CD8-positive, alpha-beta memory T cell (primary cell): ENCODE measurements around the gene ARHGAP45. TPM values are rescaled to one million over a fixed set of nuclear protein-coding genes. Genes with fewer than 3 reads are reported as not detected.

ENCODE experiments used
- CTCF ChIA-PET: fragments of 350-600 bp; sonication (Branson Sonifier 250); formaldehyde crosslinking; loops from one replicate; lab custom pipeline; 2021; ENCODE audit warnings: antibody characterized with exemption; lab: Charles Lee
- POLR2A ChIA-PET: fragments of 350-600 bp; sonication (Branson Sonifier 250); formaldehyde crosslinking; loops from one replicate; lab custom pipeline; 2021; ENCODE audit warnings: antibody characterized with exemption; lab: Charles Lee
- DNase-seq, 5 donors: peaks; one replicate each; pipeline versions ENCODE4 v3.0.0 to v3.0.0-alpha.2; 2020 to 2022; ENCODE audit warnings: mixed read lengths in 1 of 5
- H3K27ac ChIP-seq: one replicate; pipeline ENCODE4 v1.7.0; 2013; ENCODE audit warnings: low read depth, mild to moderate bottlenecking, low read length, moderate library complexity
- H3K27me3 ChIP-seq: 2 replicates; pipeline ENCODE4 v1.7.0; 2013; ENCODE audit warnings: low read length, mild to moderate bottlenecking; ENCODE audit not compliant: insufficient read depth, poor library complexity, severe bottlenecking
- H3K36me3 ChIP-seq: 2 replicates; pipeline ENCODE4 v1.7.0; 2013; ENCODE audit warnings: mild to moderate bottlenecking, low read length, moderate library complexity; ENCODE audit not compliant: insufficient read depth
- H3K4me1 ChIP-seq: 2 replicates; pipeline ENCODE4 v1.7.0; 2013; ENCODE audit warnings: mild to moderate bottlenecking, low read length, moderate library complexity; ENCODE audit not compliant: insufficient read depth
- H3K4me3 ChIP-seq: 2 replicates; pipeline ENCODE4 v1.7.0; 2013; ENCODE audit warnings: mild to moderate bottlenecking, low read length
- H3K9me3 ChIP-seq: 2 replicates; pipeline ENCODE4 v1.7.0; 2013; ENCODE audit warnings: mild to moderate bottlenecking, low read length
- H3K27ac Mint-ChIP-seq, 8 donors: one replicate each; pipeline ENCODE4 v1.8.0; 2020 to 2021; ENCODE audit warnings: mixed read lengths in 8 of 8, mild to moderate bottlenecking in 6 of 8, inconsistent platforms in 3 of 8, moderate library complexity in 3 of 8
- H3K27me3 Mint-ChIP-seq, 2 donors: one replicate each; pipeline ENCODE4 v1.8.0; 2020 to 2021; ENCODE audit warnings: mixed read lengths in 2 of 2, mild to moderate bottlenecking in 1 of 2, moderate library complexity in 1 of 2
- H3K36me3 Mint-ChIP-seq, 3 donors: one replicate each; pipeline ENCODE4 v1.8.0; 2020 to 2021; ENCODE audit warnings: mixed read lengths in 3 of 3, inconsistent platforms in 1 of 3, mild to moderate bottlenecking in 1 of 3
- H3K4me1 Mint-ChIP-seq, 3 donors: one replicate each; pipeline ENCODE4 v1.8.0; 2020 to 2021; ENCODE audit warnings: mixed read lengths in 3 of 3, inconsistent platforms in 1 of 3, mild to moderate bottlenecking in 1 of 3
- H3K4me3 Mint-ChIP-seq, 7 donors: one replicate each; pipeline ENCODE4 v1.8.0; 2020 to 2021; ENCODE audit warnings: mixed read lengths in 7 of 7, mild to moderate bottlenecking in 6 of 7, moderate library complexity in 4 of 7, inconsistent platforms in 2 of 7
- H3K9me3 Mint-ChIP-seq, 5 donors: one replicate each; pipeline ENCODE4 v1.8.0; 2020 to 2022; ENCODE audit warnings: mixed read lengths in 5 of 5, mild to moderate bottlenecking in 3 of 5, moderate library complexity in 2 of 5, inconsistent platforms in 1 of 5
- polyA plus RNA-seq: library from polyadenylated mRNA; unstranded; fragments of 300-500 nt; fragmentation: Illumina TruSeq; gene quantifications from one replicate; pipeline ENCODE4 v1.2.3, GENCODE V29; 2021
- total RNA-seq, 2 experiments: library from RNA; stranded (reverse); gene quantifications; one replicate each; pipeline ENCODE4 v1.2.3, GENCODE V29; 2021

ARHGAP45 gene
- total and polyA plus RNA-seq, 3 experiments from 2014 or later: 212 to 478 (median 220) TPM

DNA sequence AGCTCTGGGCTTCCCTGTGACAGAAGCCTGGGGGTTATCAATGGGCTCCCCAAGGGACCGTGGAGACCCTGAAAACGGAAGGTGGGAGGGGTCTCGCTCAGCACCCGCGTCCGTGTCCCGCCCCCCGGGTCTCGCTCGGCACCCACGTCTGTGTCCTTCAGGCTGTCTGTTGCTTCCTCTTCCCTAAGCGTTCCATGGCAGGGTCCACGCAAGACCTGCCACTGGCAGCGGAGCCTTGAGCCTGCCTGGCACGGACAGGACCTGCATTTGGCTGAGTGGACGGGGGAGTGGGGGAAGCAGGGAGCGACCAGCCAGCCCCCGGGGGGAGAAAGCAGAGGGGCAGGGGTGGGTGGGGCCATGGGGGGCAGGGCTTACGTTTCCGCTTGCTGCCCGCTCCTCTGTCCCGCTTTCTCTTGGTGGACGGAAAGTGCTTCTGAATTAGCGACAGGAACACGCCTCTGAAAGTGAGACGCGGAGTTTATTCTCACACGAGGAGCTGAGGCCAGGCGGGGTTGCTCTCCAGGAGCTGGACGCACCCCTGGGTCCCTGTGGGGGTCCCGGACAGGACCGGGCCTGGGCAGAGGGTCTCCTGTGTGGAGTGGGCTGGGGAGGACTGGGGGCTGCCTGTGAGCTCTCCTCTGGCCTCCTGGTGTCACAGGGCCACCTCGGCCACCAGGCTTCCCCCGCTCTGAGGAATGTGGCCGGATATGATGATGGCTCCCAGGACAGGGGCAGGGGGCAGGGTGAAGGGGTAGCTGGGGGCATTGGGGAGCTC is 48.9 kb downstream of the ARHGAP45 start:
- no peak overlapping the region for H3K4me3 ChIP-seq
- H3K4me1 ChIP-seq: peaks cover 6% of the 10 kb centered on the region
- DNase-seq: no peak
- no peaks in the 10 kb centered on the region for H3K27me3 ChIP-seq
- no peaks in the 10 kb centered on the region for H3K9me3 Mint-ChIP-seq
- H3K36me3 ChIP-seq: peaks cover 29% of the 10 kb centered on the region
- H3K9me3 ChIP-seq: no peaks in the 10 kb centered on the region
- no peak overlapping the region for H3K4me3 Mint-ChIP-seq
- H3K4me1 Mint-ChIP-seq: peaks cover 0 to 3% (median 0%) of the 10 kb centered on the region in 3 donors
- H3K27me3 Mint-ChIP-seq: no peaks in the 10 kb centered on the region
- H3K27ac ChIP-seq: no peak overlapping the region
- CTCF ChIA-PET: interaction anchor here (1.3 kb wide), 1 partner anchor 15 kb away, joined by 3 read pairs; no protein-coding TSS in a partner anchor
- POLR2A ChIA-PET: interaction anchor here (0.5 kb wide), 1 partner anchor 12 kb away, joined by 3 read pairs; the partner anchor contains the start of gene GPX4
- H3K36me3 Mint-ChIP-seq: peaks cover 0 to 47% (median 0%) of the 10 kb centered on the region in 3 donors
- no peak overlapping the region for H3K27ac Mint-ChIP-seq

DNA sequence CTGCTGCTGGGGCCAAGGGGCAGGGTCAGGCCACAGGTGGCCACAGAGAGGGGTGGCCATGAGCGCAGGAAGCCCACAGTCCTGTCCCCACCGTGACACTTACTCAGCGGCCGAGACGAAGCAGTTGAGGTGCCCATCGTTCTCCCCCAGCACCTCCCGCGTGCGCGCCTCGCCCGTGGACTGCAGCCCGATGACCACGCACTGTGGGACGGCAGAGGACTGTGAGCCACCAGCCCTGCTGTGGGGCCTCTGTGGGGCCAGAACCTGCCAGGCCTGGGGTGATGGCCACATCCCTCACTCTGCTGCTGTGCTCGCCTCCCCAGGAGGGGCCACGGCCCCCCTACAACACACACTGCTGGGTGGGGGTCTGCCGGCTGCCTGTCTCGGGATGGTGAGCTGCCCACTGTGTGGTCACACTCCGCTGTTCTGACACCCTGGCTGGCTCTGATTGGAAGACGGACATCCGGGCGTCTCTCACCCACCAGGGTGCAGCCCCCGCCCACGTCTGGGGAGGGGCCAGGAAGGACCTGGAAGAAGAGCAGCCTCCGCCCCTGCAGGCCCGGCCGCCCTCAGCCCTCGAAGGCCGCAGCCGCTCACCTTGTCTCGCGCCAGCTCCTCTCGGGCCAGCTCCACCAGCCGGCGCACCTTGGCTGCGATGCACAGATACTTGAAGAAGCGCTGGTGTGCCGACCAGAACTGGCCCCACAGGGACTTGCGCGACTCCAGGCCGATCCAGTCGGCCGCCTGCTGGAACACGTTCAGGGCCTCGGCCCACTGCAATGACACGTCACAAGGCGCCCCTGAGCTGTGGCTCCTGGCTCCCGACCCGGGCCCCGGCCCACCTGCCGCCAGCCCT is 50.0 kb downstream of the ARHGAP45 start:
- peaks cover 39% of the 10 kb centered on the region for H3K36me3 ChIP-seq
- Mint-ChIP-seq H3K36me3 (peaks cover 0 to 55% (median 0%) of the 10 kb centered on the region in 3 donors), H3K4me1 (peaks cover 0 to 3% (median 0%) of the 10 kb centered on the region in 3 donors), H3K27me3 (no peaks in the 10 kb centered on the region), H3K4me3 (no peak overlapping the region), H3K27ac (no peak overlapping the region), H3K9me3 (no peaks in the 10 kb centered on the region)
- H3K9me3 ChIP-seq: no peaks in the 10 kb centered on the region
- DNase-seq: no peak
- H3K4me1 ChIP-seq: peaks cover 6% of the 10 kb centered on the region
- H3K27ac ChIP-seq: no peak overlapping the region
- no peaks in the 10 kb centered on the region for H3K27me3 ChIP-seq
- ChIA-PET CTCF (interaction anchor here (1.3 kb wide), 1 partner anchor 14 kb away, joined by 3 read pairs; no protein-coding TSS in a partner anchor), POLR2A (interaction anchor here (0.6 kb wide), 1 partner anchor 59 kb away, joined by 7 read pairs; no protein-coding TSS in a partner anchor)
- H3K4me3 ChIP-seq: no peak overlapping the region

DNA sequence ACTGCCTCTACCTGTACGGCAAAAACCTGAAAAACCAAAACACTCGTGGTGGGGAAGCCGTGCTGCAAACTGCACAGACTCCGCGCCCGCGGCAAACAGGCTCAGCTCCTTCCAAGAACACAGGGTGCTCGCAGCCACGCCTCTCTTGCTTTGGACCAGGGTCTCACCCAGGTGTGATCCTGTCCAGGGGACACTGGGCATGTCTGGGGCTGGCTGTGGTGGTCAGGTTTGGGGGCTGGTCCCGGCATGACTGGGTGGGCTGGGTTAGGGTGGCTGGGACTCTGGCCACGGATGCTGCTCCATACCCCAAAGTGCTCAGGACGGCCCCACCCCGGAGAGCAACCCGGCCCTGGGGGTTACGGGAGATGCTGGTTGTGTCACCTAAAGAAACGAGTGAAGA is 50.7 kb downstream of the ARHGAP45 start:
- H3K4me3 Mint-ChIP-seq: no peak overlapping the region
- no peak overlapping the region for H3K27ac Mint-ChIP-seq
- H3K27me3 Mint-ChIP-seq: no peaks in the 10 kb centered on the region
- Histone ChIP-seq H3K4me1 (peaks cover 6% of the 10 kb centered on the region), H3K27me3 (no peaks in the 10 kb centered on the region), H3K36me3 (peaks cover 42% of the 10 kb centered on the region), H3K27ac (no peak overlapping the region), H3K9me3 (no peaks in the 10 kb centered on the region), H3K4me3 (no peak overlapping the region)
- no peak for DNase-seq
- ChIA-PET POLR2A (no interaction called here), CTCF (no interaction called here)
- peaks cover 0 to 58% (median 0%) of the 10 kb centered on the region in 3 donors for H3K36me3 Mint-ChIP-seq
- peaks cover 0 to 3% (median 0%) of the 10 kb centered on the region in 3 donors for H3K4me1 Mint-ChIP-seq
- H3K9me3 Mint-ChIP-seq: no peaks in the 10 kb centered on the region

DNA sequence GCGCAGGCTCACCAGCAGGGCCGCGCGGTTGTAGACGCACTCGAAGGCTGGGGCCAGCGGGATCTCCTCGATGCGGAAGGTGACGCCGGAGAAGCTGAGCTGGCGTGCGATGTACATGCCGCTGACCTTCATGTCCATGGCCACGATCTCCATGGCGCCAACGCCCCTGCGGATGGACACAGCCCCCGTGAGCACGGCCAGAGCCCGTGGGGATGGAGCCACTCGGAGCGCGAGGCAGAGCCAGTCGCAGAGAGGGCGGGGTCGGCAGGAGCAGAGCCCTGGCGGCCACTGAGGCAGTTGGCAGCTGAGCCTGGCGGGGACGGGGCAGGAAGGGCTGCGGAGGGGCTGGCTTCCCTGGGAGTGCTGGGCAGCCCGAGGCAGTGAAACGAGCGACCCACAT is 52.0 kb downstream of the ARHGAP45 start:
- Histone ChIP-seq H3K4me1 (no peaks in the 10 kb centered on the region), H3K27ac (no peak overlapping the region), H3K4me3 (no peak overlapping the region), H3K27me3 (no peaks in the 10 kb centered on the region), H3K9me3 (no peaks in the 10 kb centered on the region), H3K36me3 (peaks cover 42% of the 10 kb centered on the region)
- Mint-ChIP-seq H3K27me3 (no peaks in the 10 kb centered on the region), H3K27ac (peak overlapping the region in 1 of 8 donors; percentile 62), H3K4me1 (no peaks in the 10 kb centered on the region), H3K4me3 (no peak overlapping the region), H3K36me3 (peaks cover 0 to 63% (median 0%) of the 10 kb centered on the region in 3 donors), H3K9me3 (no peaks in the 10 kb centered on the region)
- ChIA-PET POLR2A (interaction anchor here (1.0 kb wide), 1 partner anchor 12 kb away, joined by 4 read pairs; no protein-coding TSS in a partner anchor), CTCF (no interaction called here)
- DNase-seq: peak in 1 of 5 donors; percentile 50

DNA sequence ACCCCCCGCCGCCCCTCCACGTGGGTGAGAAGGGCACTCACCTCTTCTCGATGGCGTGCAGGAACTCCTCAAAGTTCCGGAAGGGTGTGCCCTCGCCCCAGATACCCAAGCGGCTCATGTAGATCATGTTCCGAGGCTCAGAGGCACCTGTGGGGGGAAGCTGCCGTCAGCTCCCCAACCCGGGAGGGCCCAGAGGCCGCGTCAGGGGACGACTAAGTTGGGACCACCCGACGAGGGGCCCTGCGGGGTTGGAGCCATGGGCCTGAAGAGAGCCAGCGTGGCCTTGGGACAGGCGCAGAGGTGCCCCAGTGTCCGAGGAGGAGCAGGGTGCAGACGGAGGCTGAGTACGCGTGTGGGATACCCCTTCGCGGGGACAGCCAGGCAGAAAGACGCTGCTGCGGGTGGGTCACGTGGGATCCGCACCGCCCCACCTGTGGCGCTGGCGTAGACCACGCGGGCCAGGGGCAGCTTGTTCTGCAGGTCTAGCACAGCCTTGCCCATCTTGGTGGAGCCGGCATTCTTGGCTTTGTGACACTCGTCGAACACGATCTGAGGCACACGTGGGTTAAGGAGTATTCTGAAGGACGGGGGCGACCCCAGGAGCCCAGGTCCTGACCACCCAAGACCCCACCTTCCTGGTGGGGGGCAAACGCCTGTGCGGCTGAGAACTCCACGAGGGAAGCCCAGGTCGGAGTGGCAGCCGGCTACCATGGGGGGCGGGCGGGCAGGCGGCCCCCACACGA is 52.7 kb downstream of the ARHGAP45 start:
- peaks cover 0 to 66% (median 0%) of the 10 kb centered on the region in 3 donors for H3K36me3 Mint-ChIP-seq
- Histone ChIP-seq H3K9me3 (no peaks in the 10 kb centered on the region), H3K27me3 (no peaks in the 10 kb centered on the region), H3K4me1 (no peaks in the 10 kb centered on the region), H3K4me3 (no peak overlapping the region), H3K27ac (no peak overlapping the region), H3K36me3 (peaks cover 44% of the 10 kb centered on the region)
- H3K4me1 Mint-ChIP-seq: no peaks in the 10 kb centered on the region
- no peak for DNase-seq
- H3K4me3 Mint-ChIP-seq: no peak overlapping the region
- CTCF ChIA-PET: no interaction called here
- H3K27me3 Mint-ChIP-seq: no peaks in the 10 kb centered on the region
- H3K9me3 Mint-ChIP-seq: no peaks in the 10 kb centered on the region
- no peak overlapping the region for H3K27ac Mint-ChIP-seq
- POLR2A ChIA-PET: interaction anchor here (0.6 kb wide), 1 partner anchor 9 kb away, joined by 3 read pairs; no protein-coding TSS in a partner anchor

DNA sequence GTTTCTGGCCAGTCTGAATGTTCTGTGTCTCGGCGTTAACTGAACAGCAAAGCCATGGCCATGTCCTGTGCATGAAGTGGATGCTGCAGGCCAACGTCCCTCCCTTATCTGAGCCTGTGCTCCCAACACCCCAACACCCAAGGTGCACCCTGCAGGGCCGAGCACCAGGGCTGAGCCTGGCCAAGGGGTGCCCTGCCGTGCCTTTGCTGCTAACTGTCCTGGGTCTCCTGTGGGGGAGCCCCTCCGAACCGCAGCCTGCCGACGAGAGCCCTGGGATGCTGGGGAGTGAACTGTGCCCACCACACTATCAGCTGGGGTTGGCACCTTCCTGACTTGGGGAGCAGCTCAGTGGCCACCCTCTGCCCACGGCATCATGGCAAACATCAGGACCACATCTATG is 54.4 kb downstream of the ARHGAP45 start:
- no peaks in the 10 kb centered on the region for H3K27me3 Mint-ChIP-seq
- peaks cover 49% of the 10 kb centered on the region for H3K36me3 ChIP-seq
- no peaks in the 10 kb centered on the region for H3K9me3 Mint-ChIP-seq
- no peaks in the 10 kb centered on the region for H3K9me3 ChIP-seq
- H3K4me1 Mint-ChIP-seq: no peaks in the 10 kb centered on the region
- H3K27me3 ChIP-seq: no peaks in the 10 kb centered on the region
- H3K27ac ChIP-seq: no peak overlapping the region
- no peak overlapping the region for H3K4me3 Mint-ChIP-seq
- H3K4me1 ChIP-seq: no peaks in the 10 kb centered on the region
- POLR2A ChIA-PET: no interaction called here
- H3K36me3 Mint-ChIP-seq: peaks cover 0 to 72% (median 0%) of the 10 kb centered on the region in 3 donors
- H3K4me3 ChIP-seq: no peak overlapping the region
- peak overlapping the region in 3 of 8 donors; percentile 14 to 90 (median 72) for H3K27ac Mint-ChIP-seq
- no peak for DNase-seq
- CTCF ChIA-PET: interaction anchor here (0.8 kb wide), 1 partner anchor 8 kb away, joined by 3 read pairs; no protein-coding TSS in a partner anchor
